GM10847 (cell line): ENCODE results near the gene TM9SF1.

Experiments
- POLR2A ChIP-seq: IDR thresholded peaks from 2 replicates; pipeline ENCODE4 v1.6.1; 2011; ENCODE audit not compliant: insufficient read length; ENCODE audit errors: extremely low read depth

Gene TM9SF1

GRCh38 chr14:24232121-24232644 is 36.9 kb upstream of the TM9SF1 start, which contains the start of gene NEDD8:
Gene NEDD8 (minus strand): TSS chr14:24232367. CDS start chr14:24232267, 100 bp downstream.
- TF ChIP-seq POLR2A: no peak

- TF ChIP-seq POLR2A: no peak
These were observed 36.3 kb upstream of the TM9SF1 start for GRCh38 chr14:24231263-24232120.

- no peak for TF ChIP-seq POLR2A
These were observed 33.7 kb upstream of the TM9SF1 start for GRCh38 chr14:24228902-24229301.

GRCh38 chr14:24226473-24226872 is 31.2 kb upstream of the TM9SF1 start:
- no peak for TF ChIP-seq POLR2A

- no peak for TF ChIP-seq POLR2A
These were observed 29.4 kb upstream of the TM9SF1 start for GRCh38 chr14:24224618-24225071.

GRCh38 chr14:24219521-24219920 is 24.3 kb upstream of the TM9SF1 start:
- TF ChIP-seq POLR2A: no peak

GRCh38 chr14:24219080-24219479 is 23.8 kb upstream of the TM9SF1 start:
- no peak for TF ChIP-seq POLR2A

- no peak for TF ChIP-seq POLR2A
These were observed 21.1 kb upstream of the TM9SF1 start for GRCh38 chr14:24216345-24216699.

GRCh38 chr14:24215495-24216344 is 20.5 kb upstream of the TM9SF1 start, which contains the start of gene MDP1:
Gene MDP1 (minus strand): TSS chr14:24216066. CDS start chr14:24215955, 111 bp downstream.
- peak; percentile 79 for TF ChIP-seq POLR2A

GRCh38 chr14:24213866-24214662 is 18.8 kb upstream of the TM9SF1 start:
- TF ChIP-seq POLR2A: no peak

GRCh38 chr14:24212924-24213865 is 18.0 kb upstream of the TM9SF1 start, which contains the start of gene CHMP4A:
Gene CHMP4A (minus strand): TSS chr14:24213488. CDS start chr14:24213439, 49 bp downstream.
- peak; percentile 92 for TF ChIP-seq POLR2A

GRCh38 chr14:24211311-24211710 is 16.1 kb upstream of the TM9SF1 start:
- no peak for TF ChIP-seq POLR2A

- no peak for TF ChIP-seq POLR2A
These were observed 12.4 kb upstream of the TM9SF1 start for GRCh38 chr14:24207625-24208024.
